ENCODE measurements around the gene PAN3.

PAN3 gene

DNA sequence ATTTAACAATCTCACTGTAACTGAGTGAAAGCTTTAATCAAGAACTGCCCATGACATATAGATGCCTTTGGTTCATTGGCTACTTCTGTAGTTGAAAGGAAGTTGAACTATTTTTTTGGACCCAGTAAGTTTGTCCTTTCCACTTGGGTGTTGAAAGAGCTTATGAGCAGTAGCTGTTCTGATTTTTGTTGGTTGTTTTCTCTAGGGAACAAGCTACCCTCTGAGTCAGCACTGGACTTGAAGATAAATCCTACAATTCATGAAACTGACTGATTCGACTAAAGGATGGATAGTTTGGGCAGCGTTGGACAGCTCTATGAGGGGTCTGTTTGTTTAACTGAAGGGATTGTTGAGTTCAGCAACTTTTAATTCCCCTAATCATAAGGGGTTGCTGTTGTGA, 101.0 kb downstream of the PAN3 start:
- no peak for DNase-seq (ENCODE audit: low spot score)
- peak overlapping the region in 1 of 2 donors; percentile 19 for H3K27ac ChIP-seq
- TF ChIP-seq, protein P1, sequence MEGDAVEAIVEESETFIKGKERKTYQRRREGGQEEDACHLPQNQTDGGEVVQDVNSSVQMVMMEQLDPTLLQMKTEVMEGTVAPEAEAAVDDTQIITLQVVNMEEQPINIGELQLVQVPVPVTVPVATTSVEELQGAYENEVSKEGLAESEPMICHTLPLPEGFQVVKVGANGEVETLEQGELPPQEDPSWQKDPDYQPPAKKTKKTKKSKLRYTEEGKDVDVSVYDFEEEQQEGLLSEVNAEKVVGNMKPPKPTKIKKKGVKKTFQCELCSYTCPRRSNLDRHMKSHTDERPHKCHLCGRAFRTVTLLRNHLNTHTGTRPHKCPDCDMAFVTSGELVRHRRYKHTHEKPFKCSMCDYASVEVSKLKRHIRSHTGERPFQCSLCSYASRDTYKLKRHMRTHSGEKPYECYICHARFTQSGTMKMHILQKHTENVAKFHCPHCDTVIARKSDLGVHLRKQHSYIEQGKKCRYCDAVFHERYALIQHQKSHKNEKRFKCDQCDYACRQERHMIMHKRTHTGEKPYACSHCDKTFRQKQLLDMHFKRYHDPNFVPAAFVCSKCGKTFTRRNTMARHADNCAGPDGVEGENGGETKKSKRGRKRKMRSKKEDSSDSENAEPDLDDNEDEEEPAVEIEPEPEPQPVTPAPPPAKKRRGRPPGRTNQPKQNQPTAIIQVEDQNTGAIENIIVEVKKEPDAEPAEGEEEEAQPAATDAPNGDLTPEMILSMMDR (IDR thresholded peaks at IDR 0.05) = no peak
- no peak overlapping the region for H3K4me3 ChIP-seq

DNA sequence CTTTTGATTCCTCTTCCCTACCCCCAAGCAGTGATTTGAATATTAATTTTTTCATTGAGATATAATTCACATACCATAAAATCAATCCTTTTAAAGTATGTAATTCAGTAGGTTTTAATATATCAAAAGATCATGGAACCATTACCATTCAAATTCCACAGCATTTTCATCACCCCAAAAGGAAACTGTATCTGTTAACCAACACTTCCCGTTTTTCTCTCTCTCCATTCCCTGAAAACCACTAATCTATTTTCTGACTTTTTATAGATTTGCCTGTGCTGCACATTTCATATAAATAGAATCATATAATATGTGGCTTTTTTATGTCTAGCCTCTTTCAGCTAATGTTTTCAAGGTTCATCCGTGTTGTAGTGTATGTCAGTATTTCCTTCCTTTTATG, 107.1 kb downstream of the PAN3 start:
- TF ChIP-seq, protein P1 (IDR thresholded peaks at IDR 0.05) = no peak

DNA sequence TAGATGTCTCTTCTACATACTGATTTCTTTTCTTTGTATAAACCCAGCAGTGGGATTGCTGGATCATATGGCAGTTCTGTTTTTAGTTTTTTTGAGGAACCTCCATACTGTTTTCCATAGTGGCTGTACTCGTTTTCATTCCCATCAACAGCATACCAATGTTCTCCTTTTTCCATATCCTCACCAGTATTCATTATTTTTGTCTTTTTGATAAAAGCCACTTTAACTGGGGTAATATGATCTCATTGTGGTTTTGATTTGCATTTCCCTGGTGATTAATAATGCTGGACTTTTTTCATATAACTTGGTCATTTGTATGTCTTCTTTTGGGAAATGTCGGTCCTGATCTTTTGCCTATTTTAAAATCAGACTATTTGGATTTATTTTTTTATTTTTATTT, 108.5 kb downstream of the PAN3 start:
- Histone ChIP-seq H3K4me3 (no peak overlapping the region), H3K27ac (no peak overlapping the region)
- TF ChIP-seq, protein P1 (IDR thresholded peaks at IDR 0.05) = no peak
- no peak for DNase-seq (ENCODE audit: low spot score)

More for the DNA sequence above, 107.1 kb downstream of the PAN3 start:
- no peak for DNase-seq (ENCODE audit: low spot score)
- Histone ChIP-seq H3K4me3 (no peak overlapping the region), H3K27ac (no peak overlapping the region)

DNA sequence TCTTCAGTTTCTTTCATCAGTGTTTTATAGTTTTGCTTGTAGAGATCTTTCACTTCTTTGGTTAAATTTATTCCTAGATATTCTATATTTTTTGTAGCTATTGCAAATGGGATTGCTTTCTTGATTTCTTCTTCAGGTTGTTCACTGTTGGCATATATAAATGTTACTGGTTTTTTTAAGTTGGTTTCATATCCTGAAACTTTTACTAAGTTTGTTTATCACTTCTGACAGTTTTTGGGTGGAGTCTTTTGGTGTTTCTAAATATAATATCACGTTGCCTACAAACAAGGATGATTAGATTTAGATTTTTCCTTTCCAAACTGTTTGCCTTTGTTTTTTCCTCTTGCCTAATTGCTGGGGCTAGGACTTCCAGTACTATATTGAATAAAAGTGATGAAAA, 109.7 kb downstream of the PAN3 start:
- TF ChIP-seq, protein P1 (IDR thresholded peaks at IDR 0.05) = no peak
- no peak for DNase-seq (ENCODE audit: low spot score)
- no peak overlapping the region for H3K4me3 ChIP-seq
- H3K27ac ChIP-seq = no peak overlapping the region

DNA sequence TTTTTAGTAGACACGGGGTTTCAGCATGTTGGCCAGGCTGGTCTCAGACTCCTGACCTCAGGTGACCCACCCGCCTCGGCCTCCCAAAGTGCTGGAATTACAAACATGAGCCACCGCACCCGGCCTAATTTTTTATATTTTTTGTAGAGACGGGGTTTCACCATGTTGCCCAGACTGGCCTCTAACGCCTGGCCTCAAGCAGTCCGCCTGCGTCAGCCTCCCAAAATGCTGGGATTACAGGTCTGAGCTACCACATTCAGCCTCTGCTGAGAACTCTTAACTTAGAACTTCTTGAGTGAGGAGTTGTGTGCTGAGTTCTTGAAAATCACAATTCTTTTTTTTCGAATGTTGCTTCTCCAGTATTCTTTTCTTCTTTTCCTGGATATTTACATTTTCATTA, 112.2 kb downstream of the PAN3 start:
- TF ChIP-seq, protein P1 (IDR thresholded peaks at IDR 0.05) = no peak

DNA sequence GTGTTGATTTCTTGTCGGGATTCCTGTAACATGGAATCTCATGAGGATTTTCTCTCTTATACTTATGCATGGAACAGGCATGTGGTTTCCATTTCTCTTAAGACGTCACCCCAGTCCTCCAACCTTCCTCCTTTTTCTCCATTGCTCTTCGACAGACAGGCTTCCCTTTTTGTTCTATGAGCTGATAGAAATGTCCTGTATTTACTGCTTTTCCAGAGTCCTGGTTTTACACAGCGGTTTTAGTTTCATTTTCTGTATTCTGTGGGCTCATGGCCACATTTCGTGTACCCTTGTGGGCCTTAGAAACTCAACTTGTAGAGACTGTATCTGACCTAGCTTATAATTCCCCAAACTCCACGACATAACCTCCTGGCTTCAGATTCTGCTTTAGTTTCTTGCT, 113.1 kb downstream of the PAN3 start:
- no peak for DNase-seq (ENCODE audit: low spot score)
- Histone ChIP-seq H3K27ac (no peak overlapping the region), H3K4me3 (no peak overlapping the region)
- TF ChIP-seq, protein P1 (IDR thresholded peaks at IDR 0.05) = no peak

More for the DNA sequence above, 112.2 kb downstream of the PAN3 start:
- Histone ChIP-seq H3K4me3 (no peak overlapping the region), H3K27ac (no peak overlapping the region)
- DNase-seq (ENCODE audit: low spot score) = no peak

DNA sequence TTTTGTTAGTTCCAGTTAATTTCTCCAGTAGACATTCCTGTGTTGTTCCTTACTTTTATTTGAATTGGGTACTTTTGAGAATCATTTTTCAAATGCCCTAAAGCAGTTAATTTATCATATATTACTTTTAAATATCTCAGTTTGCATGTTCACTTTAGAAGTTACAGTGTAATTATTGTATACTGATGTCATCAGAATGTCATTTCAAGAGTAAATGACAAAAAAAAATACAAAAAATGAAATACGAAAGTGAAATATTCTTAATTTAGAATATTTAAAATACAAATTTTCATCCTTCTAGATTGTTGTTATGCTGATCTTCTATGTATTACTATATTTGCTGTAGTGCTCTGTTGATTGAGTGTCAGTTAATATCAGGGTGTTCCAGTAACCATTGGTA, 114.2 kb downstream of the PAN3 start:
- no peak for DNase-seq (ENCODE audit: low spot score)
- H3K4me3 ChIP-seq = no peak overlapping the region
- no peak overlapping the region for H3K27ac ChIP-seq
- TF ChIP-seq, protein P1 (IDR thresholded peaks at IDR 0.05) = no peak
